ENCODE measurements around the gene CMA1.
A peak's percentile ranks its signal among the peaks of the same experiment; 100 is the strongest.
"Not testable (repeated sequence)": the region's sequence is repeated elsewhere in the genome, so short reads cannot be mapped to it uniquely, and the experiment has no call there.

The CMA1 gene, protein sequence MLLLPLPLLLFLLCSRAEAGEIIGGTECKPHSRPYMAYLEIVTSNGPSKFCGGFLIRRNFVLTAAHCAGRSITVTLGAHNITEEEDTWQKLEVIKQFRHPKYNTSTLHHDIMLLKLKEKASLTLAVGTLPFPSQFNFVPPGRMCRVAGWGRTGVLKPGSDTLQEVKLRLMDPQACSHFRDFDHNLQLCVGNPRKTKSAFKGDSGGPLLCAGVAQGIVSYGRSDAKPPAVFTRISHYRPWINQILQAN

DNA sequence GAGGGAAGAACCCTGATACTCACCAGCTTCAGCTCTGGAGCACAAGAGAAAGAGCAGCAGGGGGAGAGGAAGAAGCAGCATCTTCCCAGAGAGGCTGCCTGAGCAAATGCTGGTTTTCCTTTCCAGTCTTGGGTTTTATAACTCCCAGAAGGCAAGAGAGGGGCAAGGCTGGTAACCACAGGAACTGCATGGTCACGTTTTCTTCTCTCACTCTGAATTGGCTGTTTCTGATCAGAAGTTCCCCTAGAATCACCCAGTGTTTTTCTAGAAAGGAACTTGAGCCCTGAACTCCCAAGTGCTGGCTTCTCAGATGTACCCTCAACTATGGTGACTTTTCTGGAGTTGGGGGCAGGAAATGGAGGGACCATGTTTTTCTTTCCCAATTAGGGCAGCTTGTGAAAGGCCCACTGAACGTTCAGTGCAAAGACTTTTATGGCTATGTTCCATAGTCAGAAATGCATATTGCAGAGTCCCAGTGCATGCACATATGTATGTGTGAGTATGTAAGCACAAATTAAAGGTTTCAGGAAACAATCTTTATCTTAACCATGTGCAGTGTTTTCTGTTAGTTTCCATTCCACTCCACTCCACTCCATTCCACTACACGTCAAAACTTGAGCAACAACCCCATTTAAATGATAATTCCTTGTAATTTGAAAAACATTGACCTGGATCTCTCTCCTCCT is at the start of gene CMA1:
Gene CMA1 (minus strand): TSS at position 111 of the 686 bp plus-strand sequence. CDS start 30 bp downstream, at position 81.
- no peak for DNase-seq

DNA sequence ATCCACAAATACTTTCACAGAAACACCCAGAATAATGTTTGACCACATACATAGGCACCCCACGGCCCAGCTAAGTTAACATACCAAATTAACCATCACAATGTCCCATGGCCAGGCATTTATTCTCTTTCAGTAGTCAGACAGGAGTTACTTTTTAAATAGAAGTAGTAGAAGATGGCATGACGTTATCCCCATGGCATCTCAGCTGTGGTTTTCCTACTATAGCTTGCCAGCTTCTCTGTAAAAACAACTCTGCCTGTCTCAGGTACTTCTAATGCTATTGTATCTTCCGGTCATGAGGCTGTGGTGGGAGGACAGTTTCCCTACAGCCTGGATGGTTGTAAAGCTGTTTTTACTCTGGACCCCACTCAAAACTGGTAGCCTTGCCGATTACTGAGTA is 48.7 kb upstream of the CMA1 start:
- DNase-seq, result no peak

DNA sequence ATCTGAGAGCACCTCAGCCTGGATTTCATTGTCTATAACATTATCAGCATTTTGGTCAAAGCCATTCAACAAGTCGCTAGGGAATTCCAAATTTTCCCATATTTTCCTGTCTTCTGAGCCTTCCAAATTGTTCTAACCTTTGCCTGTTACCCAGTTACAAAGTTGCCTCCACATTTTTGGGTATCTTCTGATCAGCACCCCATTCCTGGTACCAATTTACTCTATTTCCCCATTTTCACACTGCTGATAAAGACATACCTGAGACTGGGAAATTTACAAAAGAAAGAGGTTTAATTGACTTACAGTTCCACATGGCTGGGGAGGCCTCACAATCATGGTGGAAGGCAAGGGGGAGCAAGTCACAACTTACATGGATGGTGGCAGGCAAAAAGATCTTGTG is 41.0 kb upstream of the CMA1 start:
- DNase-seq, result not testable (repeated sequence)

DNA sequence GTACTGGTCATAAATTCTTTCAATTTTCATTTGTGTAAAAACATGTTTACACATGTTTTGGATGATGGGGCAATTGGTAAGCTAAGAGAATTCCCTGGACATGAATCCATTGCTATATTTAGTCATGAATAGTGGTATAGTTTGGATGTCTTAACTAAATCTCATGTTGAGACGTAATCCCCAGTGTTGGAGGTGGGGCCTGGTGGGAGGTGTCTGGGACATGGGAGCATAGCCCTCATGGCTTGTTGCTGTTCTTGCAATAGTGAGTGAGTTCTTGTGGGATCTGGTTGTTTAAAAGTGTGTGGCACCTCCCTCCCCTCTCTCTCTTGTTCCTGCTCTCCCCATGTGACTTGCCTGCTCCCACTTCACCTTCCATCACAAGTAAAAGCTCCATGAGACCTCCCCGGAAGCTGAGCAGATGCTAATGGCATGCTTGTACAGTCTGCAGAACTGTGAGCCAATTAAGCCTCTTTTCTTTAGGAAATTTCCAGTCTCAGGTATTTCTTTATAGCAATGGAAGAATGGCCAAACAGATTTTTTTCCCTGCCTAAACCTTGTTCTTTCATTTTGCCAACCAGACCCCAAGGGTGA is 34.4 kb upstream of the CMA1 start:
- DNase-seq, result no peak

DNA sequence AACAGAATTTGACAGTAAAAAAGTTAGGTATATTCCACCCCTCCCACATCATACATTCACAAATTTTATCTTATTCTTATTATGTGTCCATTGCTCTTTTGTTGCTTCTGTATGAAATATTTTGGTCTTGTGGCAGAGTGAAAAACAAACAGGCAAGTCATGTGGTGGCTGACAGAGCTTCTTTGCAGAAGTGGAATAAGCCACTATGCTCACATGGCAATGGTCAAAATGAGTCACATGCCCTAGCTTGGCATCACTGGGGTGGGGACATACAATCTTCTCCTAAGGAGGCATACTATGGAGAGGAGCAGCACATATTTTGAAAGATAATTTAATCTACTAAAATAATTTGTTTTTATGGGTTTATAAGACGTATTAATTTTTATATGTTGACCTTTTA is 27.7 kb upstream of the CMA1 start:
- no peak for DNase-seq

DNA sequence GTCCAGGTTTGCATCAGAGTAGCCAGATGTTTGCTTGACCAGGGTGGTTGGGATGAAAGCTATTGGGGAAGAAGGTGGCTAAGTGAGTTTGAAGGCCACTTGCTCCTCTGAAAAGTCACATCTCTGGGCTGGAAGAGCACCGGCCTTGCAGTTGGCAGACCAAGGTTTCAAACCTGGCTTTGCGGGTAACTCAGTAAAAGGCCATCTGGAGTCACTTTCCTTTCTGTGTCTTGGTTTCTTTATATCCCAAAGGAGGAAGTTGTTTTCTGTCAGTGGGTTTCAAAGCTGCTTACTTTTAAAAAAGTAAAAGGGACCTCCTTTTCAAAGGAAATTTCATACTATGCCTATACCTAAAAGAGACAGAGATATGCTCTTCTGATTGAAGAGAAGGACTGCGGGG is 26.2 kb upstream of the CMA1 start:
- no peak for DNase-seq

DNA sequence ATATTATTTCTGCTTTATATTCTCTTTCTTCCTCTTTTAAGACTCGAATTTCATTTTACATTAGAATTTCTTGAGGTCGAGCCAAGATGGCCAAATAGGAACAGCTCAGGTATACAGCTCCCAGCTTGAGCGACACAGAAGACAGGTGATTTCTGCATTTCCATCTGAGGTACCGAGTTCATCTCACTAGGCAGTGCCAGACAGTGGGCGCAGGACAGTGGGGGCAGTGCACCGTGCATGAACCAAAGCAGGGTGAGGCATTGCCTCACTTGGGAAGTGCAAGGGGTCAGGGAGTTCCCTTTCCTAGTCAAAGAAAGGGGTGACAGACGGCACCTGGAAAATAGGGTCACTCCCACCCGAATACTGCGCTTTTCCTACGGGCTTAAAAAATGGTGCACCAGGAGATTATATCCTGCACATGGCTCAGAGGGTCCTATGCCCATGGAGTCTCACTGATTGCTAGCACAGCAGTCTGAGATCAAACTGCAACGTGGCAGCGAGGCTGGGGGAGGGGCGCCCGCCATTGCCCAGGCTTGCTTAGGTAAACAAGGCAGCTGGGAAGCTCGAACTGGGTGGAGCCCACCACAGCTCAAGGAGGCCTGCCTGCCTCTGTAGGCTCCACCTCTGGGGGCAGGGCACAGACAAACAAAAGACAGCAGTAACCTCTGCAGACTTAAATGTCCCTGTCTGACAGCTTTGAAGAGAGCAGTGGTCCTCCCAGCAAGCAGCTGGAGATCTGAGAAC is 18.0 kb upstream of the CMA1 start:
- DNase-seq, result not testable (repeated sequence)

DNA sequence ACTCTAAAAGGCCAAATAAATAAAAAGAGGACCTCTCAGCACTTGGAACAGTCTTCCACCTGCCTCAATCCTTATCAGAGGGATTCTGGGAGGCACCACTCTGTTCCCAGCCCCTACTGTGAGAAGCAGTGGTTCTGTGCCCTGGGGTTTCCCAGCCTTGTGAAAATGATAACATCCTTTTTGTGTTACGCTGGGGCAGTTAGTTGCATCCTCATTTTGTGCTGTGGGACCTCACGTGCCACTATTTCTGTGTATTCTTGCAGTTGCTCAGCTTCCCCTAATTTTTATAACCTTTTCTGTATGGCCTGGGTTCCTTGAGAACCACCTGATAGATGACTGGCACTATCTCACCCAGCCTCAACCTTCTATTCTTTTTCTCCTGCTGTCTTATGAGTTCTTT is 10.8 kb upstream of the CMA1 start:
- no peak for DNase-seq

DNA sequence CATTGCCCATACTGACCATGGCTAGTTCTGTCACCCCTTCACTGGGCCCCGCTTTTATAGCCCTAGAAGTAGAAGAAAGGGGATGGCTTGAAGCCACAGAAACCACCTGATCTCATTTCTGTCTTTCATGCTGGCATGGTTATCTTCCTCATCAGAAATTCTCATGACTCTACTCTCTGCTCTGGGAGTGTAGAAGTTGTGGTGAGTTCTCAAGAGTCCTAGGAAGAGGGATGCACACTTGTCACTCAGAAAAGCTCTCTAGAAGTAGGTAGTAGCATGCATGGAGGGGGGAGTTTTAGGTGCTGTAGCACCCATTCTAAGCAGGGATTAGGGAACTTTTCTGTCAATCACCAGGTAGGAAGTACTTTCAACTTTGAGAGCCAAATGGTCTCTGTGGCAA is 6.1 kb upstream of the CMA1 start:
- DNase-seq, result no peak

DNA sequence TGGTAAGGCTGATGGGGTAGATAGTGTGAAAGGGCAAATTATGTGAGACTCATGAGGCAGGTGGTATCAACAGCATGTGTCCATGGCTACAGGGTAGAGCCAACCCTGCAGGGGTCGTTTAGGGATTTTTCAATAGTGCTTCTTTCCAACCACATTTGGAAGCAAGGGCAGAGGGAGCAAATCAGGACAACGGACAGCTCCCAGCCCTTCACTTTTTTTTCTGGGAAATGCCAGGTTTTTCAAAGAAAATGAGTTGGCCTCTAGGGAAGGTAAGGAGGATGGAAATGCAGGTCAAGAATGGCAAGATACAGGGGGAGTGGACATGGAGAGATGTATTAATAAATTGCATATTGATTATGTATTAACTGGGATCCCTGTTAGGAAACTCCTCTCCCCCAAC is 4.9 kb upstream of the CMA1 start:
- no peak for DNase-seq

DNA sequence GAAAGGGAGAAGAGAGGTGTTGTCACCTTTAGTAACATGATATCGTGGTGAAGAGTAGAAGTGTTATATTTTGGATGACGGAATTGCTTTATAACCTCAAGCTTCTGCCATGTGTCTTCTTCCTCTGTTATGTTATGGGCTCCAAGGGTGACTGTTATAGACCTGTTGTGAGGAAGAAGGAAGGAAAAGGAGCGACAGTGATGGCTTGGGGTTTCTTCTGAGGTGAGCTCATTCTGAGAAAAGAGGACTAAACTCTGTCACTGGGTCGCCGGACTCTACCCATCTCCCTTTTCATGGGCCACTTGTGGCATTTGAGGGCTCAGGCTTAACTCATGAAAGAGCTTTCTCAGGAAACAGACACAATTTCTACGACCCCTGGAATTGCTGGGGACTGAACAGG is 1.6 kb downstream of the CMA1 start:
- DNase-seq, result no peak

DNA sequence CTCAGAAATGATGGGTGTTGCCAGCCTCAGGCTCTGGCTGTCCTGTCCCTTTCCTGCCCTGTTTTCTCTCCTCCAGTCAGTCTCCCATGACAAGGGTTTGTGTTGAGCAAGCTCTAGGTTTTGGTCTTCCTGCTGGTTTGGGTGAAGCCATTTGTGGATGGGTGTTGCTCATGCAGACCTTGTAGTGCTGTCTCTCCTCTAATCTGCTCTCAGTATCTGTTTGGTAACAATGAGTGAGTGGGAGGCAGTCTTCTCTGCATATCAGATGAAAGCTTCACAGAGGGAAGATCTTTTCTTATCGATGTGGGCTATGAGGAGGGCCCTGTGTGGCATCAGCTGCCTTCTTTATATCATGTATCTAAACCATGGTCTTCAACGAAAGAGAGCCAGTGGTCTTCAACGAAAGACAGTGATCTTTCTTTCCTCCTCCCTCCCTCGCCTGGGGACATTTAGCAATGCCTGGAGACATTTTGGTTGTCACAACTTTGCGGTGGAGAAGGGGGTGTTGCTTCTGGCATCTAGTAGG is 3.6 kb downstream of the CMA1 start:
- DNase-seq, result no peak

DNA sequence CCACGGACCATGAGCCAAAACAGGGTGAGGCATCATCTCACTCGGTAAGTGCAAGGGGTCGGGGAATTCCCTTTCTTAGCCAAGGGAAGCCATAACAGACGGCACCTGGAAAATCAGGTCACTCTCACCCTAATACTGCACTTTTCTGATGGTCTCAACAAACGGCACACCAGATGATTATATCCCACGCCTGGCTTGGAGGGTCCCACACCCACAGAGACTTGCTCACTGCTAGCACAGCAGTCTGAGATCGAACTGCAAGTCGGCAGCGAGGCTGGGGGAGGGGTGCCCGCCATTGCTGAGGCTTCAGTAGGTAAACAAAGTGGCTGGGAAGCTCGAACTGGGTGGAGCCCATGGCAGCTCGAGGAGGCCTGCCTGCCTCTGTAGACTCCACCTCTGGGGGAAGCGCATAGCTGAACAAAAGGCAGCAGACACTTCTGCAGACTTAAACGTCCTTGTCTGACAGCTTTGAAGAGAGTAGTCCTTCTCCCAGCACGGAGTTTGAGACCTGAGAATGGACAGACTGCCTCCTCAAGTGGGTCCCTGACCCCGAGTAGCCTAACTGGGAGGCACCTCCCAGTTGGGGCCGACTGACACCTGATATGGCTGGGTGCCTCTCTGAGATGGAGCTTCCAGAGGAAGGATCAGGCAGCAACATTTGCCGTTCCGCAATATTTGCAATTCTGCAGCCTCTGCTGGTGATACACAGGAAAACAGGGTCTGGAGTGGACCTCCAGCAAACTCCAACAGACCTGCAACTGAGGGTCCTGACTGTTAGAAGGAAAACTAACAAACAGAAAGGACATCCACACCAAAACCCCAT is 16.3 kb downstream of the CMA1 start:
- not testable (repeated sequence) for DNase-seq

DNA sequence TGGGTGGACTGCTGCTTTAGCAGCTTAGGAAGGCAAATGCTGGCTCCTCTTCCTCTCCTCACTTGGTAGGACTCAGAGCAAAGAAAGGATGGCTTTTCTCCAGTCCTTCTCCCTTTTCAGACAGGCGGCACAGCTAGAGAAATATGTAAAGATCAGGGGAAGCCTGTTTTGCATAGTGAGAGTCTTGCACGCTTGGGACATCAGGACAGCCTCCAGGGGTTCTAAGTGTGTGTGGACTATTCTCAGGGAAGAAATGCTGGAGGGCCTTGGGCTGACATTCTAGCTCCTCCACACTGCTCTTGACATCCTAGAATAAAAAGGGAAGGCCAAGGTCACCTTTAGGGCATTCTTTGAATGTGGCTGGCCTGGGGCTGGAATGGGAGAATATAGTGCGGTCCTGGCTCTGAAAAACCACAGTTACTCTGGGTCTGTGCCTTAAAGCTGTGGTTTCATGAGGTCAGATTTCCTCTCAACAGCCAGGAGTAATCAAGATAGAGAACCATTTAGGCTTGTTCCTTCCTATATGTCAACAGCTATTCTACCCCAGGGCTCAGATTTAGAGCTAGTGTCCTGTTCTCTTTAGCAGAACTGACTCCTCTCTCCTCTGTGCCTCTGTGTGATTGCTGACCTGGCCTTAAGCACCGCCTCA is 24.3 kb downstream of the CMA1 start:
- DNase-seq, result no peak

DNA sequence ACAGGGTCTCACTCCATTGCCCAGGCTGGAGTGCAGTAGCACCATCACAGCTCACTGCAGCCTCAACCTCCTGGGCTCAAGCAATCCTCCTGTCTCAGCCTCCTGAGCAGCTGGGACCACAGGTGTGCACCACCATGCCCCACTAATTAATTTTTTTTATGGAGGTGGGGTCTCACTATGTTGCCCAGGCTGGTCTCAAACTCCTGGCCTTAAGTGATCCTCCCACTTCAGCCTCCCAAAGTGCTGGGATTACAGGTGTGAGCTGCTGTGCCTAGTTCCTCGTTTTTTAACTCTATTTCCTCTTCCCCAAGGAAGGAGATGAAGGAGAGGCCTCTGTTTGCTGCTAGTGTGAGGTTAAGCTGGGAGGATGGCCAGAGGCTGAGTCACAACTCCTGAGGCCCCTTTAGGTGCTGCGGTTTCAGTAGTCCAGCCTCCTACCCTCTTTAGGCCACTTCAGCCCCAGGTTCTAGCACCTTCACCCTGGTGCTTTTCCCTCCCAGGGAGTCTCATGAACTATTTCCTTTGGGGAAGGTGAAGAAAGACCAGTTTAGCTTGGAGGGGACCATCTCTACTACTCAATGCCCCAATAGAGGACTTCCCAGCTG is 25.3 kb downstream of the CMA1 start:
- DNase-seq, result not testable (repeated sequence)

DNA sequence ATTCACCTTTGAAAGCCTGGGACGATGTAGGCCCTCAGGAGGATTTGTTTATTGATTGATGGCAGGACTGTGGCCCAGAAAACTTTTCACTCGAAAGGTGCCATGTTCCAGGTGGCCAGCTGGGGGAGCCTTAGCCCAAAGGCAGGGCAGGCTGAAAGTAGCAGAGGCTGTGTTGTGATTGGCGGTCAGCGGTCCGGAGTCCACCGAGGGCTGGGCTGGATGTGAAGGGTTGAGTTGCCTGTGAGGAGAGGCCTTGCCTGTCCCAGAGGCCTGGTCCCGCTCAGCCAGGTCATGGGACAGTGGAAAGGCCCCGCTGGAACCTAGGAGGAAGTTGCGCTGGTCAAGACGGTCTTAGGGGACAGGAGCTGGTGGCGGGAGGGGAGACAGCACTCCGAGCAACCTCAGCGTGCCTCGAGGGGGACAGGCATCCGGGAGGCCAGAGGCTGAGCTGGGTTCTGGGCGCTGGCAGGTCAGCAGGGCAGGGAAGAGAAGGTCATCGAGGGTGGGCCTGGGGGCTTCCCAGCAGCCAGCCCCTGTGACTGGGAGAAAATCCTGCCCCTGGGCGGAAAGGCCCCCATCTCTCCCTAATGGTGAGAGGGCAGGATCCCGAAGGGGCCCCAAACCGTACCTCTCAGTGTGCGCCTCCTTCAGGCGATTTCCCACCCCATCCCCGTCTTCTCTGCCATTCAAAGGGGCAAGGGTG is 26.3 kb downstream of the CMA1 start:
- DNase-seq, result peak; percentile 78

DNA sequence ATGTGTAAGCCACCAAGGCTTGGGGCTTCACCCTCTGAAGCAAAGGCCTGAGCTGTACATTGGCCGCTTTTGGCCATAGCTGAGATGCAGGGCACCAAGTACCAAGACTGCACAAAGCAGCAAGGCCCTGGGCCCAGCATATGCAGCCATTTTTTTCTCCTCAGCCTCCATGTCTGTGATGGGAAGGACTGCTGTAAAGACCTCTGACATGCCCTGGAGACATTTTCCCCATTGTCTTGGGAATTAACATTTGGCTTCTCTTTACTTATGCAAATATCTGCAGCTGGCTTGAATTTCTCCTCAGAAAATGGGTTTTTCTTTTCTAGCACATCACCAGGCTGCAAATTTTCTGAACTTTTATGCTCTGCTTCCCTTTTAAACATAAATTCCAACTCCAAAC is 28.1 kb downstream of the CMA1 start:
- DNase-seq, result not testable (repeated sequence)

DNA sequence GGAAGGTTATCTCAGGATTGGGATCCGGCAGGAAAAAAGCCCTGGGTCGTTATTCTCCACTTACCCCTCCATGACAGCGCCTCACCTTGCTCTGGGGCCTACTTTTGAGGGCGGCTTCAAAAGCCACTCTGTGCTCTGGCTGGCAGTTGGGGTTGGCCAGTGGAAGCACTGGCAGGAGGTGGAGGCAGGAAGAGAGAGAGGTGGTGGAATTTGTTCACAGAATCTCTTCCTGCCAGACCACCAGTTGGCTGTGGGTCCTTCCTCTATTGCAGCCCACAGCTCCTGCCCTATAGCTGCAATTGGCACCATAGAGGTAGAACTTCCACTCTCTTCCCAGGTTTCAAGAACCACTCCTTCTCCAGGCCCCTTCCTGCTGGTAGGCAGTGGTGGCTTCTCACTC is 32.8 kb downstream of the CMA1 start:
- DNase-seq, result no peak

DNA sequence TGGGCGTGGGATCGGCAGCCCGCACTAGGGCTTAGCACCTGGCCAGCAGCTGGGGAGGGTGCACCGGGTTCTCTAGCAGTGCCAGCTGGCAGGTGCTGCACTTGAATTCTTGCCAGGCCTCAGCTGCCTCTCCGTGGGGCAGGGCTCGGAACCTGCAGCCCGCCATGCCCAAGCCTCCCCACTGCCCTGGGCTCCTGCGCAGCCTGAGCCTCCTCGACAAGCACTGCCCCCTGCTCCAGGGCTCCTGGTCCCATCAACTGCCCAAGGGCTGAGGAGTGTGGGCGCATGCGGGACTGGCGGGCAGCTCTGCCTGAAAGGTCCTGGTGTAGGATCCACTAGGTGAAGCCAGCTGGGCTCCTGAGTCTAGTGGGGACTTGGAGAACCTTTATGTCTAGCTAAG is 34.9 kb downstream of the CMA1 start:
- DNase-seq, result no peak

DNA sequence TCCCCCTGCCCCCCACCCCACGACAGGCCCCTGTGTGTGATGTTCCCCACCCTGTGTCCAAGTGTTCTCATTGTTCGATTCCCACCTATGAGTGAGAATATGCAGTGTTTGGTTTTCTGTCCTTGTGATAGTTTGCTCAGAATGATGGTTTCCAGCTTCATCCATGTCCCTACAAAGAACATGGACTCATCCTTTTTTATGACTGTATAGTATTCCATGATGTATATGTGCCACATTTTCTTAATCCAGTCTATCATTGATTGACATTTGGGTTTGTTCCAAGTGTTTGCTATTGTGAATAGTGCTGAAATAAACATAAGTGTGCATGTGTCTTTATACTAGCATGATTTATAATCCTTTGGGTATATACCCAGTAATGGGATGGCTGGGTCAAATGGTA is 37.6 kb downstream of the CMA1 start:
- not testable (repeated sequence) for DNase-seq

DNA sequence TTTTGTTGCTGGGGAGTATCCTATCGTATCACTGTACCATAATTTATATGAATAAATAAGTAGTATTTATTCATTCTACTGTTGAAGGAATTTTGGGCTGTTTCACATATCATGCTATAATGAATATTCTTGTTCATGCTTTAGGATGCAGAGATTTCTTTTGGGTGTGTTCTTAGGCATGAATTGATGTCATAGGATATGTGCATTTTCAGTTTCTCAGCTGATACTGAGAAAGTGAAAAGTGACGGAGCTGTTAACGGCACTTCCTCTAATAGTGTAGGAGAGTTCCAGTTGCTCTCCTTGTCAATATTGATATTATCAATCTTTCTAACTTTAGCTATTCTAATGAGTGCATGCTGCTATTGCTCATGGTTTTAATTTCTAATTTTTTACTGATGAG is 42.3 kb downstream of the CMA1 start:
- DNase-seq, result no peak
